ENCODE results near the gene ADCY1. TPM values are rescaled to one million over a fixed set of nuclear protein-coding genes. Genes with fewer than 3 reads are reported as not detected.

Gene ADCY1
- total and polyA plus RNA-seq, 2 donors (not counting 3 experiments of a cell fraction or from before 2014, with no cell fraction given): 0.52 to 1.6 TPM

DNA sequence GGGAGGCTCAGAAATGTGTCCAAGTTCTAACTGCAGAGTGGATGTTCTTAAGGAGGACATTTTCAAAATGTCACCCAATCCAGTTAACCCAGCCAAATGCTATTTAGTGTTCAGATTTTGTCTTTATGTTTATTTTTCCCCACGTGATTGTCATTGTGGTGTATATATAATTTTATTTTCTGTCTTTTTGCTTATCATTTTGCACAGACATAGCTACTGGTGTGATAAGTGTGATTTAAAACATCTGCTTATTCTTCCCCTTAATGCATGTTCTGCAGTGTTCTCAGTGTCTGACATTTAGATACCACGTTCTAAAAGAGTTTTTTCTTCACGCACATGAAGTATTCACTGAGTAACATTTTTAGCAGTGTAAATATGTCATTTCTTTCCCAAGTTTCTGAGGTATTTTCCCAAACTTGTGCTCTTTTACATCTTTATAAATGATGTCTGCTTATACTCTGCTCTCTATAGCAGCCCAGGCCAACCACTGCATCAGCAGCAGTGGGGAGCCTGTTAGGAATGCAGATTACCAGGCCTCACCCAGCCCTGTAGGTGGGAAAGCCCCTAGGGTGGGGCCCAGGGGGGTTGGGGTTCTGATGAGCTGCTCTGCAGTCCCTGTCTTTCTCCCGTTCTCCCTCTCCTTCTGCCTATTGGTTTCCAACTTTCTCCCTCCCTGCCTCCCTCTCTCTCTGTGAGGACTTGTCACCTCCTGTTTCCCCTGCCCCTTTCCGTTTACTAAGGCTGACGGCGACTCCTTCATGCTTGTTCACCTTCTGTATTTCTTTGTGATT is 20.8 kb downstream of the ADCY1 start:
- H3K4me3 ChIP-seq (replicated peaks in 1 of 3; ENCODE audit: insufficient read depth in 1 of 3, low read depth in 1 of 3, low read length in 3 of 3): no peak overlapping the region
- H3K9me3 ChIP-seq (replicated peaks; ENCODE audit: control insufficient read depth, insufficient read depth, low read length): no peaks in the 10 kb centered on the region
- no peaks in the 10 kb centered on the region for H3K36me3 ChIP-seq (ENCODE audit: control insufficient read depth in 2 of 2, extremely low read depth in 1 of 2, insufficient read depth in 2 of 2, low read length in 2 of 2)
- POLR2A ChIA-PET: no interaction called here
- H3K9ac ChIP-seq (replicated peaks; ENCODE audit: extremely low read depth, insufficient read depth, low read length): no peak overlapping the region
- no peak overlapping the region for H3K4me2 ChIP-seq (ENCODE audit: insufficient read depth, low read length)
- H3K79me2 ChIP-seq (ENCODE audit: control insufficient read depth, insufficient read depth, low read length): no peaks in the 10 kb centered on the region
- FAIRE-seq (no peak), DNase-seq (ENCODE audit: low read depth, low spot score) (no peak)
- H2AFZ ChIP-seq (ENCODE audit: low read depth, low read length): no peak overlapping the region
- H4K20me1 ChIP-seq (replicated peaks; ENCODE audit: control insufficient read depth, extremely low read depth, insufficient read depth, low read length): no peaks in the 10 kb centered on the region
- intact Hi-C loops (cut with micrococcal nuclease) (no loop called here), dilution Hi-C loops (cut with MboI; ENCODE audit: extremely low pct_ligation_motif_present, low sequenced_read_pairs) (no loop called here)
- CTCF ChIA-PET: no interaction called here
- H3K9me1 ChIP-seq (replicated peaks; ENCODE audit: control insufficient read depth, extremely low read depth, insufficient read depth, low read length): no peaks in the 10 kb centered on the region
- no peaks in the 10 kb centered on the region for H3K27me3 ChIP-seq (ENCODE audit: control insufficient read depth in 2 of 2, insufficient read depth in 2 of 2, low read length in 2 of 2)
- no peaks in the 10 kb centered on the region for H3K4me1 ChIP-seq (ENCODE audit: control insufficient read depth, extremely low read depth, insufficient read depth, low read length)
- no peak for TF ChIP-seq GATA2 (IDR thresholded peaks at IDR 0.05; ENCODE audit: insufficient read depth, insufficient read length, low read depth, low read length)
- no peak for TF ChIP-seq MYC (IDR thresholded peaks at IDR 0.05; ENCODE audit: low read depth, low read length)
- TF ChIP-seq, protein P1, sequence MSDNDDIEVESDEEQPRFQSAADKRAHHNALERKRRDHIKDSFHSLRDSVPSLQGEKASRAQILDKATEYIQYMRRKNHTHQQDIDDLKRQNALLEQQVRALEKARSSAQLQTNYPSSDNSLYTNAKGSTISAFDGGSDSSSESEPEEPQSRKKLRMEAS (IDR thresholded peaks at IDR 0.05; ENCODE audit: insufficient read depth, insufficient read length): no peak
- TF ChIP-seq JUN (IDR thresholded peaks at IDR 0.05; ENCODE audit: borderline replicate concordance, insufficient read depth, insufficient read length, low read depth): no peak
- TF ChIP-seq POLR2AphosphoS5 (IDR thresholded peaks at IDR 0.05; ENCODE audit: insufficient read depth, low read depth, low read length): no peak
- TF ChIP-seq, protein P2, sequence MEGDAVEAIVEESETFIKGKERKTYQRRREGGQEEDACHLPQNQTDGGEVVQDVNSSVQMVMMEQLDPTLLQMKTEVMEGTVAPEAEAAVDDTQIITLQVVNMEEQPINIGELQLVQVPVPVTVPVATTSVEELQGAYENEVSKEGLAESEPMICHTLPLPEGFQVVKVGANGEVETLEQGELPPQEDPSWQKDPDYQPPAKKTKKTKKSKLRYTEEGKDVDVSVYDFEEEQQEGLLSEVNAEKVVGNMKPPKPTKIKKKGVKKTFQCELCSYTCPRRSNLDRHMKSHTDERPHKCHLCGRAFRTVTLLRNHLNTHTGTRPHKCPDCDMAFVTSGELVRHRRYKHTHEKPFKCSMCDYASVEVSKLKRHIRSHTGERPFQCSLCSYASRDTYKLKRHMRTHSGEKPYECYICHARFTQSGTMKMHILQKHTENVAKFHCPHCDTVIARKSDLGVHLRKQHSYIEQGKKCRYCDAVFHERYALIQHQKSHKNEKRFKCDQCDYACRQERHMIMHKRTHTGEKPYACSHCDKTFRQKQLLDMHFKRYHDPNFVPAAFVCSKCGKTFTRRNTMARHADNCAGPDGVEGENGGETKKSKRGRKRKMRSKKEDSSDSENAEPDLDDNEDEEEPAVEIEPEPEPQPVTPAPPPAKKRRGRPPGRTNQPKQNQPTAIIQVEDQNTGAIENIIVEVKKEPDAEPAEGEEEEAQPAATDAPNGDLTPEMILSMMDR (IDR thresholded peaks at IDR 0.05; ENCODE audit: extremely low read depth in 1 of 2, insufficient read depth in 1 of 2, low read depth in 1 of 2, low read length in 2 of 2): no peak
- TF ChIP-seq FOS (IDR thresholded peaks at IDR 0.05; ENCODE audit: borderline replicate concordance, insufficient read depth, low read length): no peak
- TF ChIP-seq EZH2 (IDR thresholded peaks at IDR 0.05; ENCODE audit: borderline replicate concordance, low read depth, low read length, severe bottlenecking): no peak
- H3K27ac ChIP-seq (ENCODE audit: insufficient read depth, low read depth, low read length): no peak overlapping the region
- no TSS peak for BruUV-seq (replicated peaks)

Measured in endothelial cell of umbilical vein (primary cell).